ENCODE data around the gene SETD1B.

GRCh38 chr12:121861636-121862254 is 57.9 kb downstream of the SETD1B start:
- TF ChIP-seq CTCF (IDR thresholded peaks at IDR 0.05; ENCODE audit: low read length) (no peak), EZH2 (IDR thresholded peaks at IDR 0.05; ENCODE audit: borderline replicate concordance, low read length) (no peak)

All from OCI-LY1 (cell line).